Lung (tissue), 12 donors: ENCODE results near the gene PDXK. TPM values are rescaled to one million over a fixed set of nuclear protein-coding genes. Genes with fewer than 3 reads are reported as not detected.

ENCODE experiments used
- ATAC-seq: fragments of 200-7000 bp; cut with Tn5 transposase; one replicate; pipeline ENCODE4 v1.9.1; 2020; ENCODE audit warnings: moderate number of reproducible peaks; ENCODE audit not compliant: insufficient read depth, low FRiP score
- DNase-seq, 3 donors: peaks; one replicate each; pipeline ENCODE4 v3.0.0-alpha.2; 2013 to 2017
- H3K27ac ChIP-seq, 2 donors: one replicate each; pipeline ENCODE4 v1.5.1; 2013; ENCODE audit warnings: mild to moderate bottlenecking in 2 of 2, moderate library complexity in 2 of 2, control low read depth in 1 of 2, inconsistent platforms in 1 of 2, low read depth in 1 of 2, low read length in 1 of 2
- H3K27me3 ChIP-seq, 3 donors: one replicate each; pipeline ENCODE4 v1.5.1; 2013; ENCODE audit warnings: low read length in 2 of 3; ENCODE audit not compliant: control insufficient read depth in 3 of 3, insufficient read depth in 3 of 3
- H3K36me3 ChIP-seq, 4 donors: one replicate each; pipeline ENCODE4 v1.5.1; 2013; ENCODE audit warnings: low read length in 4 of 4, mild to moderate bottlenecking in 1 of 4, moderate library complexity in 1 of 4; ENCODE audit not compliant: control insufficient read depth in 4 of 4, insufficient read depth in 4 of 4
- H3K4me1 ChIP-seq, 5 donors: one replicate each; pipeline ENCODE4 v1.5.1; 2013; ENCODE audit warnings: low read length in 5 of 5, mild to moderate bottlenecking in 2 of 5, moderate library complexity in 1 of 5; ENCODE audit not compliant: control insufficient read depth in 5 of 5, insufficient read depth in 5 of 5
- H3K4me3 ChIP-seq: one replicate; pipeline ENCODE4 v1.5.1; 2013; ENCODE audit warnings: mild to moderate bottlenecking, control low read depth, moderate library complexity
- H3K9ac ChIP-seq, 2 donors: one replicate each; pipeline ENCODE4 v1.5.1; 2013; ENCODE audit warnings: low read length in 2 of 2, control low read depth in 1 of 2; ENCODE audit not compliant: insufficient read depth in 1 of 2
- H3K9me3 ChIP-seq, 4 donors: one replicate each; pipeline ENCODE4 v1.5.1; 2013; ENCODE audit warnings: low read length in 3 of 4, mild to moderate bottlenecking in 1 of 4, moderate library complexity in 1 of 4; ENCODE audit not compliant: control insufficient read depth in 4 of 4, insufficient read depth in 3 of 4
- WGBS, 2 donors: extraction: QIAGEN DNeasy Blood & Tissue Kit; methylation state at CpG; one replicate each; pipeline ENCODE4 v1.1.7; 2013; 5-methylcytosine and 5-hydroxymethylcytosine counted together
- polyA plus RNA-seq, 2 donors: library from polyadenylated mRNA; stranded (reverse); fragments of 200-250 nt; gene quantifications; one replicate each; pipeline ENCODE4 v1.2.1, GENCODE V29; 2013
- total RNA-seq, 2 donors: library from RNA; depleted of rRNA in 1 of 2; stranded (reverse); fragments of >200 nt in 1 of 2; gene quantifications; one replicate each; pipeline ENCODE4 v1.2.1, GENCODE V29; 2014 to 2021
- TF ChIP-seq, protein P1 (sequence below): IDR thresholded peaks from 2 replicates; pipeline ENCODE4 v1.5.1; 2012; ENCODE audit warnings: mild to moderate bottlenecking; ENCODE audit errors: control extremely low read depth, extremely low read depth
- donor health status: control.
- donor health status: control.
- donor health status: Bipolar disorder and iron deficiency.
- donor health status: healthy.
- donor health status: DM: yes; HTN: yes; CAD: no.

PDXK gene
- total and polyA plus RNA-seq, 4 donors = 62.7 to 276 (median 157) TPM

DNA sequence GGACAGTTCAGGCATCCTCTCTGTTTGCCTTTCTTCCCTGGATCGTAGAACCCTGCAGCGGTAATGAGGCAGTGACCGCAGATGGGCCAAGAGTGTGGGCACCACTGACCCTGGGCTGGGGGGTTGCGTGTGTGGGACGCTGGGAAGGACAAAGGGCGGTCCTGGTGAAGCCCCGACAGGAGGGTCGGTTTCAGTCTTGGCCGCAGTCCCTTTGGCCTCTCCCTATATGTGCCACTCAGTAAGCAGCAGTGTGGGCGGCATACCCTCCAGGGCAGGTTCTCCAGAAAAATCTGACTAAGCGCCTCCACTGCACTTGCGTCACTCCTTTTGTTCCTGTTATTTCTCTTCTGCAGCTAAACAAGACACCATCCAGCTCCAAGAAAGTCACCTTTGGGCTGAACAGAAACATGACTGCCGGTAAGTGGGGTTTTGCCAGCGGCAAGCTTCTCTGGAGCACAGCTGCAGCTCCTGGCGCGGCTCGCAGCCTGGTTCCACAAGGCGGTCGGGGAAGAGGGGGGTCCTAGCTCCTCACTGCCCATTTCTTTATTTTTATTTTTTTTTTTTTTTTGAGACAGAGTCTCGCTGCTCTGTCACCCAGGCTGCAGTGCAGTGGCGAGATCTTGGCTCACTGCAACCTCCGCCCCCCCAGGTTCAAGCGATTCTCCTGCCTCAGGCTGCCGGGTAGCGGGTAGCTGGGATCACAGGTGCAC is 27.7 kb upstream of the PDXK start:
- WGBS, 2 donors = 94 to 96% methylated on average over 25 of the region's 25 CpGs
- no peak overlapping the region for H3K9ac ChIP-seq

DNA sequence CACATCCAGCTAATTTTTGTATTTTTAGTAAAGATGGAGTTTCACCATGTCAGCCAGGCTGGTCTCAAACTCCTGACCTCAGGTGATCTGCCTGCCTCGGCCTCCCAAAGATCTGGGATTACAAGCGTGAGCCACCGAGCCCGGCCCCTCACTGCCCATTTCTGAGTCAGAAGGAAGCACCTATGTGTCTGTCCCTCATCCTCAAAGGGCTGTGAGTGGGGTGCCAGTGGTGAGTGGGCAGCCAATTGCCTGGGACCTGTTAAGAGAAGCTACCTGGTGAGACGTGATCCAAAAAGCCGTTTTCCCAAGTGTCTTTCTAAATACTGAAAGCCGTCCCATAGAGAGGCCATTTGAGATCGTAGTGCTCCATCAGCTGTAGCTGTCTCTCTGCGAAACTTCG is 27.1 kb upstream of the PDXK start:
- no peak overlapping the region for H3K9ac ChIP-seq
- H3K4me1 ChIP-seq = no peaks in the 10 kb centered on the region
- no peaks in the 10 kb centered on the region for H3K27me3 ChIP-seq
- peaks cover 22 to 70% (median 24%) of the 10 kb centered on the region in 4 donors for H3K36me3 ChIP-seq
- WGBS, 2 donors = 96 to 98% methylated on average over 10 of the region's 10 CpGs
- no peaks in the 10 kb centered on the region for H3K9me3 ChIP-seq
- TF ChIP-seq, protein P1, sequence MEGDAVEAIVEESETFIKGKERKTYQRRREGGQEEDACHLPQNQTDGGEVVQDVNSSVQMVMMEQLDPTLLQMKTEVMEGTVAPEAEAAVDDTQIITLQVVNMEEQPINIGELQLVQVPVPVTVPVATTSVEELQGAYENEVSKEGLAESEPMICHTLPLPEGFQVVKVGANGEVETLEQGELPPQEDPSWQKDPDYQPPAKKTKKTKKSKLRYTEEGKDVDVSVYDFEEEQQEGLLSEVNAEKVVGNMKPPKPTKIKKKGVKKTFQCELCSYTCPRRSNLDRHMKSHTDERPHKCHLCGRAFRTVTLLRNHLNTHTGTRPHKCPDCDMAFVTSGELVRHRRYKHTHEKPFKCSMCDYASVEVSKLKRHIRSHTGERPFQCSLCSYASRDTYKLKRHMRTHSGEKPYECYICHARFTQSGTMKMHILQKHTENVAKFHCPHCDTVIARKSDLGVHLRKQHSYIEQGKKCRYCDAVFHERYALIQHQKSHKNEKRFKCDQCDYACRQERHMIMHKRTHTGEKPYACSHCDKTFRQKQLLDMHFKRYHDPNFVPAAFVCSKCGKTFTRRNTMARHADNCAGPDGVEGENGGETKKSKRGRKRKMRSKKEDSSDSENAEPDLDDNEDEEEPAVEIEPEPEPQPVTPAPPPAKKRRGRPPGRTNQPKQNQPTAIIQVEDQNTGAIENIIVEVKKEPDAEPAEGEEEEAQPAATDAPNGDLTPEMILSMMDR = no peak
- no peak overlapping the region for H3K4me3 ChIP-seq
- DNase-seq = no peak
- H3K27ac ChIP-seq = no peak overlapping the region
- ATAC-seq = no peak

More for the DNA sequence above, 27.7 kb upstream of the PDXK start:
- ATAC-seq (no peak), DNase-seq (no peak)
- TF ChIP-seq, protein P1 = no peak
- no peaks in the 10 kb centered on the region for H3K4me1 ChIP-seq
- no peaks in the 10 kb centered on the region for H3K9me3 ChIP-seq
- no peaks in the 10 kb centered on the region for H3K27me3 ChIP-seq
- peaks cover 24 to 69% (median 26%) of the 10 kb centered on the region in 4 donors for H3K36me3 ChIP-seq
- no peak overlapping the region for H3K27ac ChIP-seq
- no peak overlapping the region for H3K4me3 ChIP-seq

DNA sequence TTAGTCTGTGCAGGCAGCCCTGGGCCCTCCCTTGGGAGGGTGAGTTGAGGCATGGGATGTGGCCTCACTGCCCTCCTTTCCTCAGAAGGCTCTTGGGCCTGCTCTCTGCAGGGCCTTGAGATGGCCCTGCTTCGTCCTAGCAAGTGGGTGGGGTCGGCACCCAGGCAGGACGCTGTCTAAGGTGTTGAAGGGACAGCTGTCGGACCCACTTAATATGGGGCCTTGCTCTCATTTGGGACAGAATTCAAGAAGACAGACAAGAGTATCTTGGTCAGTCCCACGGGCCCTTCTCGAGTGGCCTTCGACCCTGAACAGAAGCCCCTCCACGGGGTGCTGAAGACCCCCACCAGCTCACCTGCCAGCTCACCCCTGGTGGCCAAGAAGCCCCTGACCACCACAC is 26.0 kb upstream of the PDXK start:
- Histone ChIP-seq H3K9me3 (no peaks in the 10 kb centered on the region), H3K27ac (no peak overlapping the region), H3K36me3 (peaks cover 14 to 58% (median 21%) of the 10 kb centered on the region in 4 donors)

More for the DNA sequence above, 26.0 kb upstream of the PDXK start:
- ATAC-seq = no peak
- TF ChIP-seq, protein P1 = no peak
- DNase-seq = no peak
- H3K9ac ChIP-seq = no peak overlapping the region
- WGBS, 2 donors = 95 to 97% methylated on average over 8 of the region's 8 CpGs
- H3K4me1 ChIP-seq = no peaks in the 10 kb centered on the region
- no peak overlapping the region for H3K4me3 ChIP-seq
- H3K27me3 ChIP-seq = no peaks in the 10 kb centered on the region
